COR-L47 (cell line): Measurements from ENCODE around the gene NCOA3.
"Not testable (repeated sequence)": the region's sequence is repeated elsewhere in the genome, so short reads cannot be mapped to it uniquely, and the experiment has no call there.

Source experiments
- DNase-seq: peaks from one replicate; lab custom pipeline; 2025; lab: John Stamatoyannopoulos, UW

Gene NCOA3

GRCh38 chr20:47500554-47500953, 1.1 kb upstream of the NCOA3 start:
- no peak for DNase-seq

- DNase-seq = no peak
Measured at GRCh38 chr20:47501116-47501481, 588 bp upstream of the NCOA3 start.

- DNase-seq = no peak
Measured at GRCh38 chr20:47502271-47503239, 868 bp downstream of the NCOA3 start.

- DNase-seq = no peak
Measured at GRCh38 chr20:47503685-47504084, 2.0 kb downstream of the NCOA3 start.

- no peak for DNase-seq
Measured at GRCh38 chr20:47506335-47506734, 4.6 kb downstream of the NCOA3 start.

GRCh38 chr20:47506850-47507249, 5.2 kb downstream of the NCOA3 start:
- no peak for DNase-seq

GRCh38 chr20:47507275-47507981, 5.7 kb downstream of the NCOA3 start:
- not testable (repeated sequence) for DNase-seq

GRCh38 chr20:47508278-47508677, 6.6 kb downstream of the NCOA3 start:
- no peak for DNase-seq

GRCh38 chr20:47509104-47509661, 7.5 kb downstream of the NCOA3 start:
- no peak for DNase-seq

GRCh38 chr20:47509685-47510084, 8.0 kb downstream of the NCOA3 start:
- no peak for DNase-seq

- no peak for DNase-seq
Measured at GRCh38 chr20:47515843-47516242, 14.2 kb downstream of the NCOA3 start.

- DNase-seq = no peak
Measured at GRCh38 chr20:47521059-47521808, 19.5 kb downstream of the NCOA3 start.

- DNase-seq = no peak
Measured at GRCh38 chr20:47524015-47524784, 22.5 kb downstream of the NCOA3 start.

- no peak for DNase-seq
Measured at GRCh38 chr20:47527004-47527800, 25.5 kb downstream of the NCOA3 start.

- DNase-seq = no peak
Measured at GRCh38 chr20:47529840-47530239, 28.2 kb downstream of the NCOA3 start.

- DNase-seq = no peak
Measured at GRCh38 chr20:47531458-47531857, 29.8 kb downstream of the NCOA3 start.

- no peak for DNase-seq
Measured at GRCh38 chr20:47532002-47532401, 30.3 kb downstream of the NCOA3 start.

GRCh38 chr20:47533518-47534062, 31.9 kb downstream of the NCOA3 start:
- no peak for DNase-seq

- no peak for DNase-seq
Measured at GRCh38 chr20:47534405-47534804, 32.7 kb downstream of the NCOA3 start.

GRCh38 chr20:47535088-47535487, 33.4 kb downstream of the NCOA3 start:
- DNase-seq = no peak
